HT-29 (cell line): ENCODE results near the gene NPC2. TPM values are rescaled to one million over a fixed set of nuclear protein-coding genes. Genes with fewer than 3 reads are reported as not detected.

ENCODE experiments used
- DNase-seq: peaks from one replicate; pipeline ENCODE4 v3.0.0-alpha.2; 2015; ENCODE audit warnings: low spot score
- total RNA-seq: library from RNA; depleted of rRNA; stranded (reverse); fragments of >200 nt; shearing (Covaris generic); gene quantifications from 2 replicates; pipeline ENCODE4 v1.2.3, GENCODE V29; 2014

NPC2 gene
- total RNA-seq, 1 experiment from 2014 or later, result 141 TPM

GRCh38 chr14:74503291-74503937 lies 10.3 kb upstream of the NPC2 start:
- DNase-seq, result no peak

DNA sequence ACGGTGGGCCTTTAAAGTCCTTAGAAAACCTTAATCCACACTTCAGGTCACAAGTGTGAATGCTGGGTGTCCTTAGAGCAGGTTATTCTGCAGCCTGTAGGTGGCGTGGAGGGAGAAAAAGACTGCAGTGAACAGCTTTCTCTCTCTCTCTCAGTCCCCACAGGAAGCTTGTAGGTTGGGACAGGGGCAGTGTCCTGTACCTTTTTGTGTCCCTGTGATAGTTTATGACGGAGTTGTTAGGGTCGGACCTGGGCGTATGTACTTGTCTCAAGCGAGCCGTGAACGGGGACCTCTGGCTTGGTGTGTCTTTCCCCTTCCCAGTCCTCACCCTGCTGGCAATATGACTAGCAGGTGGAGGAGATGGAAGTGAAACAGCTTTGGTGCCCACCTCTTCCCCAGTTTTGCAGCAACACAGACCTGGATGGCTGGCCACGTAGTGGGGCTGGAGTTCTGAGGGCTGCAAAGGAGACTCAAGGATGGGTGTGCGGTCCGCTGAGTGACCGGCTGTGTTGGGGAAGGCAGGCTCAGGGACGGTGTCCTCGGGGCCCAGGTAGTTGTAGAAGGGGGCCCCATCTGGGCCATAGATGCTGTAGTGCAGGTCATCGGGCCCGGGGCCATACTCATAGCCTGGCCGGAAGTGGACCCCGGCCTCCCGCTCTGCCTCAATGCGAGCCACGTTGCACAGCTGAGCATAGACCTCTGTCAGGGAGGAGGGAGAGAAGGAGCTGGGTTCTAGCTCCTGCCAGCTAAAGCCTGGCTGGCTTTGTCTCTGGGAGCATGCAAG lies 9.3 kb upstream of the NPC2 start:
- peak; percentile 50 for DNase-seq

GRCh38 chr14:74501691-74502090 lies 8.6 kb upstream of the NPC2 start:
- no peak for DNase-seq

DNA sequence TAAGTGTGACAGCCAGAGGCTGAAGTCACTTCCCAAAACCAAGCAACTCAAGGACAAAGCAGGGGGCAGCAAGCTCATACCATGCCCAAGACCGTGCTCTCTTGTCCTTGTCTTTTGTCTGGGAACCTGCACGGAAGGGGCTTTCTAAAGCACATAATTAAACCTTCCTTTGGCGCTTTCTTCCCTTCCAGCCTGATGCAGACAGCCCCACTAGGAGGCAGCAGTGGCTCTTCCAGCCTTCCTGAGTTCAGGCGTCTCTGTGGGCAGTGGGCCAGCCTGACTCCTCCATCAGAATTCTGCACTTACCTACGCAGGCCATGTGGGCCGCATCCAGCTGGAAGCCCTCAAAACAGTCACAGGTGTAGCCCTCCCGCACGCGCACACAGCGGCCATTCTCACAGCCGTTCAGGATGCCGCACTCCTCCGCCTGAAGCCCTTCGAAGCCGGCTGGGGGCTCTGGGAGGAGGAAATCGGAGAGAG lies 8.1 kb upstream of the NPC2 start:
- DNase-seq, result peak; percentile 30

GRCh38 chr14:74500417-74501134 lies 7.5 kb upstream of the NPC2 start:
- DNase-seq, result no peak

DNA sequence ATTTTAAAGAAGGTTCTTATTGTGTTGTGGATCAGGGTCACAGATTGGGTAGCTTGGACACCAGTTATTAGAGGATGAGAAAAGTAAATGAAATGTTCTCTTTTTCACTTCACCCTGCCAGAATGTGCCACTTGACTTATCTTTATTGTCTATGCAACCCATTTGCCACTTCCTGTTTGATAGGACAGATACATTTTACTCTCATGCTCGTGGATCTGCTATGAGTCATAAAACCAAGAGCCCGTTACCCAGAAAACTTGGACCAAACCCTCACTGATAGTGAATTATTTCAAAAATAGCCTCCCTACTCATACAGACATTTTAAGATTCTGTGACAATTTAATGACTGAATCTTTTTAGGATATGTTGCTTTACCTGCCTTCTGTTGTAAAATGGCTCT lies 2.3 kb upstream of the NPC2 start:
- no peak for DNase-seq

- DNase-seq, result peak; percentile 94
Measured at GRCh38 chr14:74493343-74494261, 497 bp upstream of the NPC2 start, which contains the start of gene ISCA2. Gene ISCA2 (plus strand): TSS chr14:74493765. CDS start chr14:74493775, 10 bp downstream.

DNA sequence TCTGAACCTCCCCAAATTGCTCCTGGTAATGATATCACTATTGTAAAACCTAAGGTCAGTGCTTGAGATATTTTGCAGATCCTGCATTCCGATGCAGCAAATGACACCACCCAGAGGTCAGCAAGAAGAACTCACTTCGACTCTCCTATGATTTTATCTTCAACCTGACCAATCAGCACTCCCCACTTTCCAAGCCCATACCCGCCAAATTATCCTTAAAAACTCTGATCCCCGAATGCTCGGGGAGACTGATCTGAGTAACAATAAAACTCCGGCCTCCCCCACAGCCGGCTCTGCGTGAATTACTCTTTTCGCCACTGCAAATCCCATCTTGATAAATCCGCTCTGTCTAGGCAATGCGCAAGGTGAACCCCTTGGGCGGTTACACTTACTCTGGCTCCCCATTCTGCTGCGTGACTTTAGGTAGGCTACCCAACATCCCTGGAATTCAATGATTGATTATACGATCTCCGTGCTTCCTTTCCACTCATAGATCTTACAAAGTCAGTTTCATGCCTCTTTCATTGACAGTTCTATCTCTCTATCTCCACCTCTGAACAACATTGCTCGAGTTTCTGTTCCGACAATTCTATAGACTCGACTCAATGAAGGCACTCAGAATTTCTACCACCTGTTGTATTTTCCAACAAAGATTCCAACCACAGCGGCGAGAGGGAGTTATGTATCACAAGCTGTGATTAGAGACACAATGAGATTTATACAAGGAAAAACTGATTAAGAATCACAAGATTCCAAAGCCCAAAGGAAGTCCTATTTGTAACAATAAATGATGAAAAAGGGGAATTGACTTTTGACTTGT lies 939 bp downstream of the NPC2 start:
- peak; percentile 22 for DNase-seq

- no peak for DNase-seq
Measured at GRCh38 chr14:74490486-74490885, 2.6 kb downstream of the NPC2 start.

DNA sequence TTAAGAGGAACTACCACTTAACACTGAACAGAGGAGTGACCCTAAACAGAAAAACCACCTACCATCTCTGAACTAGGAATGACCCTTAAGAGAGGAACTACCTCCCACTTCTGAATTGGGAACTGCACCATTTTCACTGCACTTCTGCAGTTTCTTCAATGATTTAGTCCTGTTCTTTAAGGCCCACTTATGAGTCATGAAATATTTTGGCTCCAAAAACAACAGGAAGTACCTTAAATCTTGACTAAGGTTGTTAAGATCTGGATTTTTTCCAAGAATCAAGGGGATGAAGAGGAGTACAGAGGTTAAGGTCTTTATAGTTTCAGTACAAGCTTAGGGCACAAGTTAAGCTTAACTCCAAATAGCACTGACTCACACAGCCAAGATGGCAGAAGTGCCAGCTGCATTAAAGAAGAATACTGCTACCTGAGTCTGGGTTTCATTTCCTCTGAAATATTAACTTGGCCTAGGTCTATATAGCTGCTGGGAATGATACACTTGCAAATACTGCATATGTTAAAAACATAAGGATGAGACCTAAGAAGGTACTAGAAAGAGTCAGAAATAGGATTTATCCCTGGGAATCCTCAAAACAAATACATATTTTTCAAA lies 4.2 kb downstream of the NPC2 start:
- no peak for DNase-seq

- no peak for DNase-seq
Measured at GRCh38 chr14:74486164-74486563, 6.9 kb downstream of the NPC2 start.

- DNase-seq, result no peak
Measured at GRCh38 chr14:74483321-74483720, 9.8 kb downstream of the NPC2 start.

- DNase-seq, result no peak
Measured at GRCh38 chr14:74482571-74482970, 10.5 kb downstream of the NPC2 start.

GRCh38 chr14:74480046-74480445 lies 13.1 kb downstream of the NPC2 start:
- DNase-seq, result no peak

DNA sequence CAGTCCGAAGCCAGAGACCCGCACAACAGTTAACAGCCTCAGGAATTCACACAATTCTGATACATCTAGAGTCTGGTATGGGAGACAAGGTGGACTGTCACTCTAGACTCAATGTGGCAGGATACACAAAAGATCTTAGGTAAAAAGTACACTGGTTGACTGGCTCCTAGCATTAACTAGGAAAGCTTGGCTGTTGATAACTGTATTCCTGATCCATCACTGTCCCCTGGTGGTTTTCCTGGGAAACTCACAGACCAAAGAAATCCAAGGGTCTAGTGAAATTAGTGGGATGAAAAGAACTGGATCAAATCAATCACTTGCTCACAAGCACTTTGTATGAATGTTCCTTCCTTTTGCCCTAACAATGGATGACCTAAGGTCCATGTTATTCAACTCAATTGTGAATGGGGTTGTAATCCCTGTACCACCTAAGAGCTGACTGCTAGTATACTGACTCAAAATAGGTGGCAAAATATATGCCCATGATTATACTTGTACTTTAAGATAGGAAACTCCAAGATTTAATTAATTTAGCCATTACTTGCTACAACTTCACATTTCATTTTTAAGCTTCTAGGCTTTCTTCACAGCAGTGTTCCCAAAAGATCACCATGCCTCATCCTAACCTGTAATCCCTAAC lies 14.0 kb downstream of the NPC2 start:
- DNase-seq, result peak; percentile 54

- DNase-seq, result no peak
Measured at GRCh38 chr14:74476607-74477006, 16.5 kb downstream of the NPC2 start.

DNA sequence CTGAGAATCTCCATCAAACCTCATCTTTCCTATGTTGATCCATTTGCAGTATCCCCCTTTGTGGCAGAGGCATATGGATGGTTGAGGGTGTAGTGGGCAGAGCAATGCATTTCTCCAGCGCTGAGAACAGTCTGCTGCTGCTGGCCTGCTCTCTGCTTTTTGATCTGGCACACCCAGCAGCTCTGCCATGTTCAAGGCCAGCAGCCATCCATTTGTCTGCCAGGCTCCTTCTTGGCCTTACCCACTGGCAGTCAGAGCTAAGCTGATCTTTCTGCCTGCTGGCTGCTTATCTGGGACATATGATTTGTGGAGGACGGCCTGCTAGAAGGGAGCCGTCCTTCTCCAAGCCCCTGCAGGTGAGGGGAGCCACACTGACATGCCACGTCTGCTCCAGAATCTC lies 17.0 kb downstream of the NPC2 start:
- no peak for DNase-seq

DNA sequence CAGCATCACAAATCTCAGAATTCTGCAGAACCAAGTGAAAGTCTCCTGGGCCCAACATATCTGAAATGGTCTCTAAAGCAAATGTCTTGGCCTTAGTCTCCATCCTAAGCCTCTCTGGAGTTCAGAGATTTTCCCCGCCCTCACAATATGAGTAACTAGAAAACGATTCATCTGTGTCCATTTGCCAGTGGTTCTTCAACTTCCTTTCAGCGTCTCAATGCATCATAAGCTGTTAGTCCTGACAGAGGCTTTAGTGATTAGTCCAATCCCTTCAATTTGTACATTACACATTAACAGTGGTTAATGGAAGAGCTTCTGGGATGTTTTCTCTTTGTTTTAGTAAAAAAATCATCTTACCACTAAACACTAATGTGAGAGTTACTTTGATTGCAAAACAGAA lies 17.4 kb downstream of the NPC2 start:
- no peak for DNase-seq

GRCh38 chr14:74474376-74474775 lies 18.7 kb downstream of the NPC2 start:
- no peak for DNase-seq
